Adipose tissue (tissue), 3 donors: Measurements from ENCODE around the gene CYSTM1. TPM values are rescaled to one million over a fixed set of nuclear protein-coding genes. Genes with fewer than 3 reads are reported as not detected.

Experiments
- H3K27ac ChIP-seq: one replicate; pipeline ENCODE4 v1.5.1; 2013; ENCODE audit warnings: low read depth, low read length
- WGBS, 3 donors: extraction: QIAGEN DNeasy Blood & Tissue Kit; methylation state at CpG; one replicate each; pipeline ENCODE4 v1.1.7; 2013; 5-methylcytosine and 5-hydroxymethylcytosine counted together
- polyA plus RNA-seq, 3 donors: library from polyadenylated mRNA; stranded (reverse); fragments of 200-250 nt; gene quantifications; one replicate each; pipeline ENCODE4 v1.2.3, GENCODE V29; 2013
- donor health status: healthy with polysubstance abuse.
- donor health status: Bipolar disorder and iron deficiency.
- donor health status: healthy.

The CYSTM1 gene
- polyA plus RNA-seq, 3 donors = 72.8 to 218 (median 107) TPM

DNA sequence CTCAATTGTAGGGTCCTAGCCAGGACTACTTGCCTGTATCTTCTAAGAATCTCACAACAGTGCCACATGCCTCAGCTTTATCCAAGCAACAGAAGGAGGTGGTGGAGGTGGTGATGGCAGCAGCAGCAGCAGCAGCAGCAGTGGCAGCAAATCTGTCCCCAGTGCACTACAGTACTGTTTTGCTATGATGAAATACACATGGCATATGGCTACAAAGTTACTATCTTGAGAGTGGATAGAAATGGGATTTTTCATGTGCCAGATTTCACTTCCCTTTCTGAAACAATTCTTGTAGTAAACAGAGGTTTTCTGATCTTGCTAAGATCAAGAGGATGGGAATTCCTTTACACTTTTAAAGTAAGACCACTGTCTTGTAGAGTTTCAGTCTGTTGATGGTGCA is 8.1 kb upstream of the CYSTM1 start:
- H3K27ac ChIP-seq = no peak overlapping the region

DNA sequence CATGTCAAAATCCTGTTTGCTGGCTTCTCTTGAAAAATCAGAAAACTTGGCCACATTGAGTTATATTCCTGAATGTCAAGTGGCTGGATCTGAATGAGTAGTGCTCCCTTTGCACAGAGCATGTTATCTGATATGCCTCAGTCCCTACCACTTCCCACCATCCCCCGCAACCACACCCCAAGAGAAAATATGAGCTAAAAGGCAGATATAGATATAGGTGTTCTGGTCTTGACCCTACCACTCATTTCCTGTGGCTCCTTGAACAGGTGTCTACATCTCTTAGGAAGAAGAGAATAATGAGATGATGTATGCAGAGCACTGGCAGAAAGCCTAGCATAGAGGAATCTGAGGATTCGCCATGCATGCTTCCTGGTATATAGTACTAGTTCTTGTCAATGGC is 6.6 kb upstream of the CYSTM1 start:
- 95 to 100% (median 96%) methylated on average over 2 of the region's 2 CpGs for WGBS, 3 donors
- H3K27ac ChIP-seq = no peak overlapping the region

DNA sequence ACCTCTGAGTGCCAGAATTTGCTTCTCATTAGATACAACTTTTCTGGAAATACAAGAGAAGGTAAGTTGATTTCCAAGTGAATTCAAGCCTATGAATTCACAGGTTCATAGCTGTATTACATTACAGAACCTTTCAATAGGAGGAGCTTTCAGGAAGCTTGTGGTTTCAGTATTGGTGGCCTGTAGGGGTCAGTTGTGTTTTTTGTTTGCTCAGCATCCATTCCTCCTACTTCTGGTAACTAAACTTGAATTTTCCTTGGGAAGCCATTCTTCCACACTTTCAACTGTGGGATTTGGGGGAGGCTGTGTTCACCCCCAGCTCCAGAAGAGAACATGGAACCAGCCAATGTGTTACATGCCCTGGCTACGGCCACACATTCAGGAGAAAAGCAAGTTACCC is 5.6 kb upstream of the CYSTM1 start:
- no peak overlapping the region for H3K27ac ChIP-seq
- WGBS, 3 donors = 71 to 100% (median 83%) methylated on average over 1 of the region's 1 CpG

DNA sequence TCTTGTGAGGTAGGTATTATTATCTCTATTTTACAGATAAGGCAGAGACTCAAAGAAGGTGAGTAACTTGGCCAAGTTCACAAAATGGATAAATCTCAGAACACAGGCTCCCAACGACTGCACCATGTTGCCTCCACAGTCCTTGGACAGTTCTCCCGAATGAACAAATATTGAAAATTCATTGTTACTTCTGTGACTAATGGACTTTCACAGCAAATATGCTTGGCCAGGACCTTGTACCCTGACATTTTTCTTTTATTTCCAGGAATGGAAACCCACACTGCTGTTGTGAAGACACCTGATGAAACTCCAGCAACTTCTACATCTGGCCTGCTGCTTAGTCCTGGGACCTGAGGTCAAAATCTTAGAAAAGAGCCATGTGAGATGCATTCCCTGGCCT is 2.5 kb upstream of the CYSTM1 start:
- whole genome bisulfite sequencing, 3 donors = 59 to 88% (median 83%) methylated on average over 2 of the region's 2 CpGs
- no peak overlapping the region for H3K27ac ChIP-seq

DNA sequence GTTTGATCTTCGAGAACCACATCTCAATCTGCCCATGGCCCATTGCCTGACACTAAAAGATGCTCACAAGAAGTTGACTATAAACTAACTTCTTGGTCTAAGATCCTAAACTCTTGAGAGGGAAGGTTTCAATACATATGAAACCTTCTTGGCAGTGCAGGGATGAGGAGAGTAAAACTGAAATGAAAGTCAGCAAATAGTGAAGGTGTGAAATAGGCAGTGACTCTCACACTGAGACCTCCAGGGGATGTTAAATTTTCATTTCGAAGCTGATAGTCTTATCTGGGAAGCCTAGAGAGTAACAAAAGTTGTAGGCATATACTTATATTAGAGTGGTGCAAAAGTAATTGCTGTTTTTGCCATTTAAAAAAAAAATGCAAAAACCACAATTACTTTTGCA is 974 bp upstream of the CYSTM1 start:
- no peak overlapping the region for H3K27ac ChIP-seq
- 84 to 93% (median 88%) methylated on average over 2 of the region's 2 CpGs for WGBS, 3 donors

DNA sequence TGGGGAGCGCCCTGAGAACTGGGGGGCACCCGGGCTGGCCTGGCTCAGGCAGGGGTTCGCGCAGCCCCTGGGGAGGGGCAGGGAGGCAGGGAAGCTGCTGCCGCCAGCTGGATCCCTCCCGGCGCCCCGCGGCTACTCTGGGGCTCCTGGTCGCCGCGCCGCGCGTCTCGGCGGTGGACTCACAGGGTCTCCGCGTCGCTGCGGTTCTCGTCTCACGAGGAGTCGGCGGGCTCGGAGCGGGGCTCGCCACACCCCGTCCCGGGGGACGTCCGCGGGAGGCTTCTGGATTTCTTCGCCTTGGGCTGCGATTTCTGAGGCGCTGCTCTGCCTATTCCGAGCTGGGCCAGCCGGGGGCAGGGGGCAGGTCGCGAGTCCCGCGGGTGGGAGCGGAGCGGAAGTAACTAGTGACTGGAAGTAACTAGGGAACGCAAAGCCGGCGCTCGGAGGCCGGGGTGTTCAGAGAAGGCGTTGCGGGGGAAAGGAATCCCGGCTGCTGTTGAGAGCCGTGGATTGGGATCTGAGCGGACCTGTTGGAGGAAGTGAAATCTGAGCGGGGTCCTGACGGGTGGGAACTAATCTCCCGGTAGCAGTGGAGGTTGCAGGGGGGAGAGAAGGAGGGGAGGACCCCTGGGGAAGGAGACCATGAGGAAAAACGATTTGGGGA is 511 bp downstream of the CYSTM1 start:
- 0 to 1% (median 0%) methylated on average over 51 to 58 of the region's 58 CpGs for WGBS, 3 donors
- H3K27ac ChIP-seq = peak overlapping the region; percentile 75

DNA sequence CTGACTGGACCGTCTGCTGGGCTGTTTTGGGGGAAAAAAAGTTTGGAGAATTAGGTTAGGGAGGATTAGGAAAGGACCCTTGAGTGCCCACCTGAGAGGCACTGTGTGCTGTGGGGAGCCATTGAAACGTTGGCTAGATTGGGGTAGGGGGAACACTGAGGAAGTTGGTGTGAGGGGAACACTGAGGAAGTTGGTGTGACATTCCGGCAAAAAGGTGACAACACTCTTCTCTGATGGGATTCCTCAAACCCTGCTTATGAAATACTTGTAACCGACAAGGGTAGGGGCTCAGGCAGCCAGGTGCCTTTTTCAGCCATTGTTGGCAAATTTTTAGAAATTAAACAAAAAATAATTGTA is 1.0 kb downstream of the CYSTM1 start:
- 4 to 8% (median 8%) methylated on average over 4 of the region's 4 CpGs for whole genome bisulfite sequencing, 3 donors
- peak overlapping the region; percentile 75 for H3K27ac ChIP-seq

DNA sequence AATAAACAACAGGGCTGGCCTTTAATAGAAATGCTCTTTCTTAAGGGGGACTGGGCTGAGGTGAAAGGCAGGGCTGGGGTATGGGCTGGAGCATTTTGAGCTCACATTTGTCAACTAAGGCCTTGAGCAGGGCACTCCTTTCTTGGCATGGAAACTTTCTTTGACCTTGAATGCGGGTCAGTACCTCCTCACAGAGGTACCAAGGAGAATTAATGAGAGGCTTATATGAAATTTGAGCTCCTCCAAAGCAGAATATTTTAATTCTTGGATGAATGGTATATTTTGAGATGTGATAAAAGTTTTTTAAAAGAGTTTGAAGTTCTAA is 3.1 kb downstream of the CYSTM1 start:
- WGBS, 3 donors = 17 to 55% (median 33%) methylated on average over 1 of the region's 1 CpG
- no peak overlapping the region for H3K27ac ChIP-seq

DNA sequence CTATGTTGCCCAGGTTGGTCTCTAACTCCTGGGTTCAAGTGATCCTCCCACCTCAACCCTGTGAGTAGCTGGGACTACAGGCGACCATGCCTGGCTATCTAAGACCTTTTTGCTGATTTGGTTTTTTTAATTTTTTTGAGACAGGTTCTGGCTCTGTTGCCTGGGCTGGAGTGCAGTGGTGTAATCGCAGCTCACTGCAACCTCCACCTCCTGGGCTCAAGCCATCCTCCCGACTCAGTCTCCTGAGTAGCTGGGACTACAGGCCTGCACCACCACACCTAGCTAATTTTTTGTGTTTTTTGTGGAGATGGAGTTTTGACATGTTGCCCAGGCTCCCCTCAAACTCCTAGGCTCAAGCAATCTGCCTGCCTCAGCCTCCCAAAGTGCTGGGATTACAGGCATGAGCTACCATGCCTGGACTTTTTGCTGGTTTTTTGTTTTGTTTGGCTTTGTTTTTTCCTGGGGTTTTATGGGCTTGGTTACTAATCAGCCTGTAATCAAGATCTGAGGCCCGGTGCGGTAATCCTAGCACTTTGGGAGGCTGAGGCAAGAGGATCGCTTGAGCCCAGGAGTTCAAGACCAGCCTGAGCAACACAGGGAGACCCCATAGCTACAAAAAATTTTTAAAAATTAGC is 3.6 kb downstream of the CYSTM1 start:
- H3K27ac ChIP-seq = no peak overlapping the region
- WGBS, 3 donors = 48 to 70% (median 52%) methylated on average over 6 of the region's 6 CpGs

DNA sequence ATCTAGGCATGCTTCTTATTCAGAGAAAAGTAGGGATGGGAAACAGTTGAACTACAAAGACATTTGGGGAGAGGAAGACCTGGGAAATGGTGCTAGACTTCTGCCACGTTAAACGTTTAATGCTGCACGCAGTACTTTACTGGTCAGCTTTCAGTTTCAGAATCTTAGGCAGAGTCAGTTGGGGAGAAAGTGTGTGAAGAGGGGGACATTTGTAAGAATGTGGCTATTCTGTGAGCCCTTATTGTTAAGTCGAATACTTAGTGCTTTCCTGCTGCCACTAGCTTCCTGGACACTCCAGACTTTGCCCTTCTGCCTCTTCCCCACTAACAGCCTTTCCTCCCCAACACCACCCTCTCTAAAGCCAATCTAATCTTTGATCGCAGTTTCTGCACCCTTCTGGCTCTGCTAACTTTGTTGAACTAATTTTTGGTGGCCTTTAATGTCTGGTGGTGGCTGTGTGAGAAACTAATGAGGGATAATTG is 6.1 kb downstream of the CYSTM1 start:
- WGBS, 3 donors = 34 to 42% (median 37%) methylated on average over 5 of the region's 5 CpGs
- no peak overlapping the region for H3K27ac ChIP-seq

DNA sequence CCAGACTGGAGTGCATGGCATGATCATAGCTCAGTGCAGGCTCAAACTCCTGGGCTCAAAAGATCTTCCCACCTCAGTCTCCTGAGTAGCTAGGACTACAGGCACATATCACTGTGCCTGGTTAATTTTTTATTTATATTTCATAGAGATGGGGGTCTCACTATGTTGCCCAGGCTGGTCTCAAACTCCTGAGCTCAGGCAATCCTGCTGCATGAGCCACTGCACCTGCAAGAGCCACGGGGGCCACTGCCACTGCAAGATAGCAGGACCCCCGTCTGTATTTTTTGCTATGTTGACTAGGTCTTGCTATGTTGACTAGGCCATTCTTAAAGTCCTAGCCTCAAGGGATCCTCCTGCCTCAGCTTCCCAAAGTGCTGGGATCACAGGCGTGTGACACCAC is 6.5 kb downstream of the CYSTM1 start:
- no peak overlapping the region for H3K27ac ChIP-seq

DNA sequence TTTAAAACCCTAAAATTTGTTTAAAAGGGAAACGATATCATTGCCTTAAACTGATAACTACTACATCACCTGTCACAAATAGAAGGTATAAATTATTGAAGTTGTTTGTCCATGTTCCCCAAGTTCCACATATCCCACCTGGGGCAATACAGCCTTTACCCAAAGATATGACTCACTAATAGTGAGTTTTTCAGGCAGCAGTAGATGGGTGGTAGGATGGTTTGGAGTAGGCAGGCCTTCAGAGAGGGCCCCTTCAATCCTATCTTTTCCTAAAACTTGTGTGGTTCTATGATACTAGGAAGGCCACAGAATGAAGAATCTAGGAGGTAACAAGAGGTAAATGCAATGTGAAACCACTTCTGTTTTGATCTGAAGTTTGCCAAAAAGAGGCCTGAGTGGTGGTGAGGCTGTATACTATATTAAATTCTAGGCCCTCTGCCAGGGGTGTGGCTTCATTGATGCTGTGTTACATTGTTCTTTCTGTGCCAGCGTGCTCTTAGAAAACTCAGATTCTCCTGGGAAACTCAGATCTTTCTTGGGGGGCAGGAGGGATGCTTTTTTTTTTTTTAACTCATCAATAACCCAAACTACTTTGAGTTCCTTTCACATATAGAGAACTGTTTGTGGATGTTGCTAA is 7.2 kb downstream of the CYSTM1 start:
- no peak overlapping the region for H3K27ac ChIP-seq
- WGBS, 3 donors = 37 to 70% (median 67%) methylated on average over 2 of the region's 2 CpGs

More for the DNA sequence above, 6.5 kb downstream of the CYSTM1 start:
- 88 to 94% (median 88%) methylated on average over 3 of the region's 3 CpGs for WGBS, 3 donors

DNA sequence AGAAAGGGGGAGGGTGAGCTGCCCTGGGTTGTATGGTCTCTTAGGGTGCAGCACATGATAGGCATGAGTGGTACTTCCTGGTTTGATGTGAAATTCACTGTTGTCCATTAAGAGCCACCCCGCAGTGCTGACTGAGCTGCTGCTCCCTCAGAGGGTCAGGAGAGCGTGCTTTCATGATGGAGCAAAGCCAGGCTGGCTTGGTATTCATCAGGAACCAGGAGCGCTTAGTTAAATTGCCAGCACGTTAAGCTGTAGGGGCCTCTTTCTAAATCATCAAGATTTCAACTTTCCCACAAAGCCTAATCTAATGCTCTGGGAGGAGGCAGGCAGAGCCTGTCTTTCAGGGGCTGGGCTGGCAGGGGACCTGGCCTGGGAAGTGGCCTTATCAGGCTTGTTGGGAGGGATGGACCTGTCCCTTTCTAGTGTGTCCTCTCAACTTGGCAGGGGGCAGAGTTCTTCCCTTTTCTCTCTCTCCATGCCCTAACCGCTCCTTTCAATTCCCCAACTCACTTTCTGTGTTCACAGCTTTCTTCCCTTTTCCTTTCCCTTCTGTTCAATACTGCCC is 7.9 kb downstream of the CYSTM1 start:
- 29 to 43% (median 42%) methylated on average over 5 of the region's 5 CpGs for WGBS, 3 donors
- no peak overlapping the region for H3K27ac ChIP-seq

DNA sequence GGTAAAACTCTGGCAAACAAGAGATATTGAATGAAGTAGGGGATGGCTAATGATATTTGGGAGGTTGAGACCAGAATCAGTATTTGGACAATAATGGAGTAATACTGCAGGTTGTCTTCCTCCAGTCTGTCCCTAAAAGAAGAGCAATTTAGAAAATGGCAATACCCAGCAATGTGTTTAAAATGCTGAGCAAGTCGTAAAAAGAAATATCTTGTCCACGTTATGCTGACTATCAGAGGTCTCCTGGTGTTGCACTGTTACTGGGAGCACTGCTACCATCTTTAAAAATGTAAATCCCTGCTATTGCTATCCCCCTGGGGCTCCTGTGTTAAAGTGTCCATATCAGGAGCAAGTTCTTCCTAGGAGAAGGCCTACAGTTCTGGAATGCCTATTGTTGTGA is 10.4 kb downstream of the CYSTM1 start:
- H3K27ac ChIP-seq = no peak overlapping the region
- 90 to 95% (median 94%) methylated on average over 2 of the region's 2 CpGs for WGBS, 3 donors

DNA sequence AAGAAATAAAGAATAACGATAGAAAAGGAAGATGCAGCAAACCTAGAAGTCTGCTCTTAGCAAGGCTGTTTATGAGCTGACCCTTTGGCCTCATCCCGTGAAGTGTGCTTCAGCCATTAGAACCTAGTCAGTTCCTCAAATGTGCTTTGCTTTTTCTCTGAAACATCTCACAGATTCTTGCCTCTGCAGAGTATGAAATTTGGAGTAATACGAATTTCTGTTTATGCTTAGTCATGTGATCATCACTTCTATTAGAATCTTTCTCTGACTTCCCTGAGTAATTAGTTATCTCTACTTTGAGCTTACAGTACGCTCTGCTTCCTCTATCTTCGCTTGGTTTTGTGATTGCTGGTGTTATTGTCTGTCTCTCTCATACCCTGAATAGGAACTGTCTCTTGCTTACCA is 11.3 kb downstream of the CYSTM1 start:
- H3K27ac ChIP-seq = no peak overlapping the region
- 62 to 83% (median 66%) methylated on average over 5 of the region's 5 CpGs for WGBS, 3 donors

DNA sequence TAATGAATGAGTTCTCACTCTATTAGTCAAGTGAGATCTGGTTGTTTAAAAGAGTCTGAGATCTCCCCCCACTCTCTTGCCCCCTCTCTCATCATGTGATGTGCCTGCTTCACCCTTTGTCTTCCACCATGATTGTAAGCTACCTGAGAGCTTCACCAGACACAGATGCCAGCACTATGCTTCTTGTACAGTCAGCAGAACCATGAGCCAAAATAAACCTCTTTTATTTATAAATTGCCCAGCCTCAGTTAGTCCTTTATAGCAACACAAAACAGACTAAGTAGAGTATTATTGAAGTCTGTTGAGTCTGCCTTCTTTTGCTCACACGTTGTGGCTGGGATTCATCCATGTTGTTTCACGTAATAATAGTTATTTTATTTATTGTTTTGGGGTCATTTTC is 14.3 kb downstream of the CYSTM1 start:
- H3K27ac ChIP-seq = no peak overlapping the region
- WGBS, 3 donors = 83 to 96% (median 95%) methylated on average over 2 of the region's 2 CpGs

DNA sequence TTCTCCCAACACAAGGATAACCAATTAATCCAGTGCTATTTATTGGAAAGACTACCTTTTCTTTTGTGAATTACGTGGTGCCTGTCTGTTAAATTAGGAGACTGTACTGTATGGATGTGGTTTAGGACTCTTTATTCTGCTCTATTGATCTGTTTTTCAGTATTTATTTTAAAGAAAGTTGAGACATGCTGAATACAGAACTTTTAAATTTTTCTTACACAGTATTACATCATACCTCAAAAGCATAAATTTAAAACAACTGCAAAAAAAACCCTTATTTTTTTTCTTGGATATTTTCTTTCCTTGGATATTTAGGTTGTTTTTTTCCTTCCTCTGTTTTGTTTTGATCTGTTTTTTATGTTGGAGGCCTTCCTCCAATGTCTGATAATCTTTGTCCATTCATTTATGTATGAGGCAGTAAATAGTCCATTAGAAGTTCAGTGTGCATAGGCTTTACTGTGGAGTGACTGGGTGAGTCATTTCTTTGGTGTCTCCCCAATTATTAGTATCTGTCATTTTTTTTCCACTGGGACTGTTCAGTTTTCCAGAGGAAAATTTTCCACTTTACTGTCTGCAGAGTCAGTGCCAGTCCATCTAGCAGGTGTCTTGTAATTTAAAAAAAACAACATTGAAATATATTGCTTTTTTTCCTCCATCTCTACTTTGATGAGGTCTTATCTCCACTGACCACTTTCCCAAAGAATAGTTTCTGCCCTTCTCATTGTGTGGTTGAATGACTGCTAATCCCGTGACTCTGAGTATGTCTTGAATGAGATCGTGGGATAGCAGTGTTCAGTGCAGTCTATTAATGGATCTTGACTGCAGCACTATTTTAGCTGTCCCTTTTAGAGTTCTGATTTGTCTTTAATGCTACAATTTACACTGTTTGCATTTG is 15.2 kb downstream of the CYSTM1 start:
- WGBS, 3 donors = 67 to 73% (median 68%) methylated on average over 3 of the region's 3 CpGs
- H3K27ac ChIP-seq = no peak overlapping the region

DNA sequence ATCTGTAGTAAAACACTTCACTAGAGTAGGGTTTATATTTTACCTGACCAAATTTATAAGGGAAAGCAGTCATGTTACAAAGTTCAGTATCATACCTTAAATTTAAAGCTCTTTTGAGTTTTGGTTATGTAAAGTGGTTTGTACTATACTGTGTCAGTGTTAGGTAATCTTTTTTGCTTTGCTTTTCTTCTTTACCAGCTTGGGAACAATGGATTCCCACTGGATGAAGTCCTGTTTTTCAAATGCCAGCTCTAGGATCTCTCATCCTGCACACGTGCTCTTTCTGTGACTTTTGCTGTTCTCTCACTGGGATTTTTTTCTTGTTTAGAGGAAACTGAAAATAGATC is 15.9 kb downstream of the CYSTM1 start:
- no peak overlapping the region for H3K27ac ChIP-seq
- WGBS, 3 donors = 0 to 38% (median 0%) methylated on average over 1 of the region's 1 CpG
